Osteoblast (primary cell): ENCODE measurements around the gene TIMM50. TPM values are rescaled to one million over a fixed set of nuclear protein-coding genes. Genes with fewer than 3 reads are reported as not detected.
A peak's percentile ranks its signal among the peaks of the same experiment; 100 is the strongest.

ENCODE experiments used
- DNase-seq: peaks from one replicate; pipeline ENCODE4 v3.0.0; 2011; ENCODE audit warnings: low spot score, mixed read lengths; ENCODE audit not compliant: insufficient read length; ENCODE audit errors: missing footprints
- H2AFZ ChIP-seq: 2 replicates; pipeline ENCODE4 v1.6.0; 2011; ENCODE audit warnings: mild to moderate bottlenecking, low read length
- H3K27ac ChIP-seq: 2 replicates; pipeline ENCODE4 v1.5.1; 2011; ENCODE audit warnings: mild to moderate bottlenecking, low read depth, low read length, moderate library complexity
- H3K27me3 ChIP-seq: 2 replicates; pipeline ENCODE4 v1.6.0; 2012; ENCODE audit warnings: mild to moderate bottlenecking, control low read depth, inconsistent platforms, low read length, moderate library complexity; ENCODE audit not compliant: insufficient read depth
- H3K36me3 ChIP-seq: 2 replicates; pipeline ENCODE4 v1.5.1; 2011; ENCODE audit warnings: mild to moderate bottlenecking, low read length, control low read depth, moderate library complexity; ENCODE audit not compliant: insufficient read depth
- H3K4me1 ChIP-seq: 2 replicates; pipeline ENCODE4 v1.5.1; 2011; ENCODE audit warnings: mild to moderate bottlenecking, low read length, control low read depth, moderate library complexity; ENCODE audit not compliant: insufficient read depth
- H3K4me2 ChIP-seq: 2 replicates; pipeline ENCODE4 v1.6.0; 2011; ENCODE audit warnings: mild to moderate bottlenecking, low read length; ENCODE audit not compliant: insufficient read depth
- H3K4me3 ChIP-seq: fragments of 200-600 bp; sonication (generic); 3 replicates; pipeline ENCODE4 v1.5.1; 2012; ENCODE audit warnings: mild to moderate bottlenecking, low read length, inconsistent platforms; ENCODE audit not compliant: insufficient read depth
- H3K79me2 ChIP-seq: 2 replicates; pipeline ENCODE4 v1.6.0; 2012; ENCODE audit warnings: mild to moderate bottlenecking, low read length, control low read depth, inconsistent platforms; ENCODE audit not compliant: insufficient read depth
- H3K9me3 ChIP-seq: 2 replicates; pipeline ENCODE4 v1.5.1; 2011; ENCODE audit warnings: low read depth, low read length, control low read depth
- H4K20me1 ChIP-seq: 2 replicates; pipeline ENCODE4 v1.6.0; 2012; ENCODE audit warnings: mild to moderate bottlenecking, low read length, control low read depth; ENCODE audit not compliant: insufficient read depth
- CTCF ChIP-seq: IDR thresholded peaks from 2 replicates; pipeline ENCODE4 v1.5.1; 2011; ENCODE audit warnings: mild to moderate bottlenecking, low read depth, low read length, moderate library complexity; ENCODE audit errors: extremely low read depth
- total RNA-seq: library from RNA; depleted of rRNA; stranded (reverse); fragments of >200 nt; gene quantifications from 2 replicates; pipeline ENCODE4 v1.2.3, GENCODE V29; 2012

The TIMM50 gene
- total RNA-seq, 1 donor: 36.9 TPM

DNA sequence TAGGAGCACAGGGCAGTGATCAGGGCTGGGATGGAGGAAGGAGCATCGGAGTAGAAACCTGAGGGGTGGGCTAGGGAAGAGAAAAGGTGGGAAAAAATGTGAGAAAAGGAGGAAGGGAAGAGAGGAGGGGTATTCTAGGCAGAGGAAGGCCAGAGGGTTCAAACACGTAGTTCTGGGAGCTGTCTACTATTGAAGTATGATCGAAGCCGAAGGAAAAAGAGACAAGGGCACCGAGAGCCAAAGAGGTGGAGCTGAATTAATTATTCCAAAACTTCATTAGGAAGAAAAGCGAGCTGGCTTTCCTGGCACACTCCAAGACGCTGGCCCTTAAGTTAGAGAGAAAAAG is 25.9 kb downstream of the TIMM50 start:
- Histone ChIP-seq H3K4me1 (no peaks in the 10 kb centered on the region), H2AFZ (no peak overlapping the region), H4K20me1 (no peaks in the 10 kb centered on the region), H3K27me3 (peaks cover 42% of the 10 kb centered on the region), H3K79me2 (no peaks in the 10 kb centered on the region), H3K9me3 (no peaks in the 10 kb centered on the region), H3K27ac (no peak overlapping the region), H3K4me3 (peak overlapping the region; percentile 63), H3K36me3 (no peaks in the 10 kb centered on the region), H3K4me2 (peak overlapping the region; percentile 42)
- DNase-seq: no peak
- no peak for TF ChIP-seq CTCF

DNA sequence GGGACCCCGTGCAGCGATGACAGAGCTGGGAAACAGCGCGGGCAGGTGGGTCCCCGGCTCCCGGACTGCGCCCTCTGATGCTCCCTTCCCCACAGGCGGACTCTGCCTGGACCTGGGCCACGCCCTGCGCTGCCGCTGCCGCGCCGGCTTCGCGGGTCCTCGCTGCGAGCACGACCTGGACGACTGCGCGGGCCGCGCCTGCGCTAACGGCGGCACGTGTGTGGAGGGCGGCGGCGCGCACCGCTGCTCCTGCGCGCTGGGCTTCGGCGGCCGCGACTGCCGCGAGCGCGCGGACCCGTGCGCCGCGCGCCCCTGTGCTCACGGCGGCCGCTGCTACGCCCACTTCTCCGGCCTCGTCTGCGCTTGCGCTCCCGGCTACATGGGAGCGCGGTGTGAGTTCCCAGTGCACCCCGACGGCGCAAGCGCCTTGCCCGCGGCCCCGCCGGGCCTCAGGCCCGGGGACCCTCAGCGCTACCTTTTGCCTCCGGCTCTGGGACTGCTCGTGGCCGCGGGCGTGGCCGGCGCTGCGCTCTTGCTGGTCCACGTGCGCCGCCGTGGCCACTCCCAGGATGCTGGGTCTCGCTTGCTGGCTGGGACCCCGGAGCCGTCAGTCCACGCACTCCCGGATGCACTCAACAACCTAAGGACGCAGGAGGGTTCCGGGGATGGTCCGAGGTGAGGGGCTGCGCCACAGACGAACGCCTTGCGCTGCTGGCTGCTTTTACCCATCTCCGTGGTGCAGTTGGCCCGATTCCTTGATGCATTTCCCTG is 26.5 kb downstream of the TIMM50 start:
- peak overlapping the region; percentile 42 for H3K4me2 ChIP-seq
- peak; percentile 96 for DNase-seq
- H3K4me1 ChIP-seq: no peaks in the 10 kb centered on the region
- H2AFZ ChIP-seq: peak overlapping the region; percentile 20
- no peaks in the 10 kb centered on the region for H3K79me2 ChIP-seq
- no peaks in the 10 kb centered on the region for H3K9me3 ChIP-seq
- peak overlapping the region; percentile 63 for H3K4me3 ChIP-seq
- peaks cover 41% of the 10 kb centered on the region for H3K27me3 ChIP-seq
- TF ChIP-seq CTCF: no peak
- no peaks in the 10 kb centered on the region for H3K36me3 ChIP-seq
- no peaks in the 10 kb centered on the region for H4K20me1 ChIP-seq
- no peak overlapping the region for H3K27ac ChIP-seq

DNA sequence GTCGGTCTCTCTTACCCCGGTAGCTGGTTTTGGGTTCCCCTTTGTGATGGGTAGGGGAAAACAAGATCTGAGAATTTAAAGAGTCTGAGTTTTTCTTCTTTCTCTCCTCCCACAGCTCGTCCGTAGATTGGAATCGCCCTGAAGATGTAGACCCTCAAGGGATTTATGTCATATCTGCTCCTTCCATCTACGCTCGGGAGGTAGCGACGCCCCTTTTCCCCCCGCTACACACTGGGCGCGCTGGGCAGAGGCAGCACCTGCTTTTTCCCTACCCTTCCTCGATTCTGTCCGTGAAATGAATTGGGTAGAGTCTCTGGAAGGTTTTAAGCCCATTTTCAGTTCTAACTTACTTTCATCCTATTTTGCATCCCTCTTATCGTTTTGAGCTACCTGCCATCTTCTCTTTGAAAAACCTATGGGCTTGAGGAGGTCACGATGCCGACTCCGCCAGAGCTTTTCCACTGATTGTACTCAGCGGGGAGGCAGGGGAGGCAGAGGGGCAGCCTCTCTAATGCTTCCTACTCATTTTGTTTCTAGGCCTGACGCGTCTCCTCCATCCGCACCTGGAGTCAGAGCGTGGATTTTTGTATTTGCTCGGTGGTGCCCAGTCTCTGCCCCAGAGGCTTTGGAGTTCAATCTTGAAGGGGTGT is 27.2 kb downstream of the TIMM50 start:
- TF ChIP-seq CTCF: no peak
- Histone ChIP-seq H3K4me3 (peak overlapping the region; percentile 63), H3K79me2 (no peaks in the 10 kb centered on the region), H3K4me2 (peak overlapping the region; percentile 42), H3K9me3 (no peaks in the 10 kb centered on the region), H3K27me3 (peaks cover 46% of the 10 kb centered on the region), H3K4me1 (no peaks in the 10 kb centered on the region), H2AFZ (peak overlapping the region; percentile 20), H3K36me3 (no peaks in the 10 kb centered on the region), H3K27ac (no peak overlapping the region), H4K20me1 (no peaks in the 10 kb centered on the region)
- DNase-seq: peak; percentile 62

- H3K4me1 ChIP-seq: no peaks in the 10 kb centered on the region
- no peaks in the 10 kb centered on the region for H3K9me3 ChIP-seq
- no peak for DNase-seq
- H3K27ac ChIP-seq: no peak overlapping the region
- no peaks in the 10 kb centered on the region for H3K36me3 ChIP-seq
- H3K4me3 ChIP-seq: no peak overlapping the region
- no peaks in the 10 kb centered on the region for H3K79me2 ChIP-seq
- H3K27me3 ChIP-seq: peaks cover 49% of the 10 kb centered on the region
- H3K4me2 ChIP-seq: no peak overlapping the region
- TF ChIP-seq CTCF: no peak
- H4K20me1 ChIP-seq: no peaks in the 10 kb centered on the region
- no peak overlapping the region for H2AFZ ChIP-seq
Observed at GRCh38 chr19:39508629-39509028, 28.0 kb downstream of the TIMM50 start.
